HepG2 (cell line): ENCODE measurements around the gene ABHD1. TPM values are rescaled to one million over a fixed set of nuclear protein-coding genes. Genes with fewer than 3 reads are reported as not detected.
A peak's percentile ranks its signal among the peaks of the same experiment; 100 is the strongest.

Experiments used
- AHR ChIP-seq: IDR thresholded peaks from 2 replicates; pipeline ENCODE4 v1.6.1; 2018; ENCODE audit warnings: missing genetic modification reagents, missing compliant biosample characterization
- ARHGAP35 ChIP-seq: sonication (generic); formaldehyde crosslinking; IDR thresholded peaks from 2 replicates; pipeline ENCODE4 v1.9.0; 2022; ENCODE audit warnings: mild to moderate bottlenecking, inconsistent platforms, moderate library complexity, missing genetic modification reagents, borderline replicate concordance
- ELF3 ChIP-seq: IDR thresholded peaks from 2 replicates; pipeline ENCODE4 v1.6.1; 2016; ENCODE audit warnings: missing genetic modification reagents, missing compliant biosample characterization
- FOSL1 ChIP-seq: sonication (generic); formaldehyde crosslinking; IDR thresholded peaks from 2 replicates; pipeline ENCODE4 v1.9.0; 2021; ENCODE audit warnings: missing genetic modification reagents, borderline replicate concordance
- HCFC1 ChIP-seq: fragments of 150-350 bp; IDR thresholded peaks from 2 replicates; pipeline ENCODE4 v1.6.1; 2014; ENCODE audit warnings: low read depth, low read length
- HDAC1 ChIP-seq: sonication (generic); formaldehyde crosslinking; IDR thresholded peaks from 2 replicates; pipeline ENCODE4 v1.5.1; 2020; ENCODE audit warnings: mild to moderate bottlenecking, missing genetic modification reagents
- KAT2B ChIP-seq: fragments of 150-350 bp; IDR thresholded peaks from 2 replicates; pipeline ENCODE4 v1.6.1; 2014; ENCODE audit warnings: low read depth, low read length, borderline replicate concordance
- LCORL ChIP-seq, 2 experiments: fragments of 450-650 bp in 1 of 2; sonication (generic) in 1 of 2; formaldehyde crosslinking in 1 of 2; IDR thresholded peaks; 2 replicates each; pipeline versions ENCODE4 v1.5.0 to v1.6.1; 2017 to 2020; ENCODE audit warnings: antibody characterized with exemption in 1 of 2, missing genetic modification reagents in 1 of 2
- NFE2L2 ChIP-seq: fragments of 150-350 bp; IDR thresholded peaks from 2 replicates; pipeline ENCODE4 v1.6.1; 2014; ENCODE audit warnings: low read length
- NPAS2 ChIP-seq: sonication (generic); formaldehyde crosslinking; IDR thresholded peaks from 2 replicates; pipeline ENCODE4 v1.8.0; 2022; ENCODE audit warnings: mild to moderate bottlenecking, missing genetic modification reagents, borderline replicate concordance
- PCBP1 ChIP-seq: fragments of 200-400 bp; formaldehyde crosslinking; IDR thresholded peaks from 2 replicates; pipeline ENCODE4 v1.6.1; 2017; ENCODE audit warnings: mild to moderate bottlenecking, low read depth, low read length, borderline replicate concordance
- PCBP2 ChIP-seq: fragments of 200-400 bp; formaldehyde crosslinking; optimal IDR thresholded peaks from 2 replicates; pipeline ENCODE3; 2018; ENCODE audit warnings: low read length, low read depth; ENCODE audit not compliant: poor library complexity, severe bottlenecking
- RARG ChIP-seq: sonication (generic); formaldehyde crosslinking; IDR thresholded peaks from 2 replicates; pipeline ENCODE4 v1.4.0; 2020; ENCODE audit warnings: low read depth, mild to moderate bottlenecking, missing genetic modification reagents
- RNF2 ChIP-seq: fragments of 450-650 bp; conservative IDR thresholded peaks from 2 replicates; pipeline ENCODE4 v1.6.1; 2016; ENCODE audit warnings: low read depth
- SAP130 ChIP-seq: IDR thresholded peaks from 2 replicates; pipeline ENCODE4 v1.6.1; 2016; ENCODE audit warnings: low read depth
- ZFP37 ChIP-seq: sonication (generic); formaldehyde crosslinking; IDR thresholded peaks from 2 replicates; pipeline ENCODE4 v1.4.0; 2020; ENCODE audit warnings: missing genetic modification reagents, borderline replicate concordance
- ZFYVE20 ChIP-seq: sonication (generic); formaldehyde crosslinking; IDR thresholded peaks from 2 replicates; pipeline ENCODE4 v1.8.0; 2023; ENCODE audit warnings: low read depth, mild to moderate bottlenecking, moderate library complexity, missing genetic modification reagents, borderline replicate concordance
- ZMAT5 ChIP-seq: sonication (generic); formaldehyde crosslinking; IDR thresholded peaks from 2 replicates; pipeline ENCODE4 v1.5.0; 2020; ENCODE audit warnings: mild to moderate bottlenecking, low read depth, missing genetic modification reagents, borderline replicate concordance
- ZNF256 ChIP-seq: sonication (generic); formaldehyde crosslinking; conservative IDR thresholded peaks from 2 replicates; pipeline ENCODE4 v1.4.0; 2020; ENCODE audit warnings: missing genetic modification reagents
- ZNF3 ChIP-seq: IDR thresholded peaks from 2 replicates; pipeline ENCODE4 v1.7.0; 2017; ENCODE audit warnings: inconsistent platforms
- ZNF549 ChIP-seq: sonication (generic); formaldehyde crosslinking; IDR thresholded peaks from 2 replicates; pipeline ENCODE4 v1.5.0; 2020; ENCODE audit warnings: missing genetic modification reagents
- ZNF552 ChIP-seq: sonication (generic); formaldehyde crosslinking; IDR thresholded peaks from 2 replicates; pipeline ENCODE4 v1.9.0; 2022; ENCODE audit warnings: missing genetic modification reagents, mild to moderate bottlenecking, borderline replicate concordance
- ZNF639 ChIP-seq: conservative IDR thresholded peaks from 2 replicates; pipeline ENCODE4 v1.6.1; 2018; ENCODE audit warnings: missing genetic modification reagents
- ZNF780A ChIP-seq: sonication (generic); formaldehyde crosslinking; IDR thresholded peaks from 2 replicates; pipeline ENCODE4 v1.8.0; 2022; ENCODE audit warnings: mild to moderate bottlenecking, missing genetic modification reagents, moderate library complexity
- ZZZ3 ChIP-seq: sonication (generic); formaldehyde crosslinking; IDR thresholded peaks from 2 replicates; pipeline ENCODE4 v1.4.0; 2020; ENCODE audit warnings: missing genetic modification reagents, mild to moderate bottlenecking, borderline replicate concordance
- polyA plus RNA-seq, 8 experiments: library from polyadenylated mRNA; depleted of rRNA in 3 of 8; stranded (reverse) in 7 of 8; unstranded in 1 of 8; fragments of >200 nt; fragmentation: Illumina TruSeq in 4 of 8; extraction: Trizol in 4 of 8; gene quantifications; 2 replicates each; pipeline versions ENCODE4 v1.2.1 to v1.2.3, GENCODE V29; 2011 to 2016; ENCODE audit warnings: low read depth in 4 of 8, missing spikeins in 1 of 8, mixed read lengths in 1 of 8; ENCODE audit not compliant: insufficient read depth in 1 of 8
- total RNA-seq, 5 experiments: library from RNA; depleted of rRNA; stranded (reverse); fragments of >200 nt; fragmentation: Illumina TruSeq; extraction: Trizol; gene quantifications; 2 replicates each; pipeline ENCODE4 v1.2.3, GENCODE V29; 2016; ENCODE audit warnings: low read depth in 1 of 5
- TF ChIP-seq, protein P1 (sequence below): sonication (generic); formaldehyde crosslinking; IDR thresholded peaks from 2 replicates; pipeline ENCODE4 v1.5.0; 2020; ENCODE audit warnings: mild to moderate bottlenecking, missing genetic modification reagents
- TF ChIP-seq, protein P2 (sequence below): sonication (generic); formaldehyde crosslinking; IDR thresholded peaks from 2 replicates; pipeline ENCODE4 v1.5.0; 2020; ENCODE audit warnings: missing genetic modification reagents

ABHD1 gene
- total and polyA plus RNA-seq, 2 of the 13 experiments (the other 11 are each of a cell fraction or from before 2014, with no cell fraction given), result 0.04 to 0.81 TPM

DNA sequence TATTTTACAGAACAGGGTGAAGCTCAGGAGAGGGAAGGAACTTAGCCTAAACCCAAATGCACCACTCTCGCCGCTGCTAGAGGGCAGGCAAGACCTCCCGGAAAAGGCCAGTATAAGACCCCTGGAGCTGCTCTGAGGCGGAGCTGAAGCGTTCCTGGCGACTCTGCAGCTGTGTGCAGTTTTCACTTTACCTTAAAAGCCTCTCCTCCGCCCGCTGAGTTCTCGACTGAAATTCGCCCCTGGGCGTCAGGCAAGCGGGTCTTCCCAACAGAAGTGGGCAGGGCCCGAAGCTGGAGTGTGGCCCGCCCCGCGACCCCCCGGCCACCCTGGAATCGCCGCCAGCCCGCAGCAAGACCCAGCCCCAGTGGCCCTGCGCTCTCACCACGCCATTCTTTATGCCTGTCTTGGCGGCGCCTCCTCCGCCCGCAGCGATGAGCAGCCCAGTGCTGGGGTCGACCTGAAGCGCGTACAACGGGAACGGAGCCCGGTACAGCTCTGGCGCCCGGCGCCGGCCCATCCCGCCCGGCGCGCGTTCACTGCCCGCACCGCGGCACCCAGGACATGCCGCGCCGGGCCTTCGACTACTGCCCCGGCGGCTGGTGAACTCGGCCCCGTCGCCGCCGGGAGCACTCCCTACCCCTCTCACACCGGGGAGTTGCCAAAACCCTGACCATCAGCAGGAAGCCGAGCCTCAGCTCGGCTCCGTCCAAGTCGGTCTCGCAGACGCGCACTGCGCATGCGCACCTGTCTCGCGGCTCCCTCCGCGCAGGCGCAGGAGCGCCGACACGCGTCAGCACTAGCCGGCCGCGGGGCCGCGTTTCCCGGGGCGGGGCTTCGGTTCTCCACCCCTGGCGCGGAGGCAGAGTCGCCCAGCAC is 10.5 kb downstream of the ABHD1 start, which contains the start of gene PREB (continued):
- TF ChIP-seq NPAS2 (CRISPR knock-in tag), result no peak
- 0 out of 2 replicates have a peak, but pooled peaks have one; percentile 63 for TF ChIP-seq ZNF256 (CRISPR knock-in tag)
- TF ChIP-seq ZZZ3 (CRISPR knock-in tag), result no peak; the same call in 1 of the 2 replicates
- 0 out of 2 replicates have a peak, but pooled peaks have one; percentile 27 for TF ChIP-seq RNF2
- TF ChIP-seq AHR (CRISPR knock-in tag), result no peak
- no peak for TF ChIP-seq ZFP37
- TF ChIP-seq LCORL (IDR thresholded peaks at IDR 0.05), result no peak
- TF ChIP-seq LCORL (CRISPR knock-in tag; IDR thresholded peaks at IDR 0.05), result peak; percentile 42; the same call in 1 of the 2 replicates
- TF ChIP-seq KAT2B, result no peak
- TF ChIP-seq ZNF552, result peak; percentile 69; the same call in 1 of the 2 replicates
- TF ChIP-seq PCBP1, result no peak
- TF ChIP-seq, protein P1, sequence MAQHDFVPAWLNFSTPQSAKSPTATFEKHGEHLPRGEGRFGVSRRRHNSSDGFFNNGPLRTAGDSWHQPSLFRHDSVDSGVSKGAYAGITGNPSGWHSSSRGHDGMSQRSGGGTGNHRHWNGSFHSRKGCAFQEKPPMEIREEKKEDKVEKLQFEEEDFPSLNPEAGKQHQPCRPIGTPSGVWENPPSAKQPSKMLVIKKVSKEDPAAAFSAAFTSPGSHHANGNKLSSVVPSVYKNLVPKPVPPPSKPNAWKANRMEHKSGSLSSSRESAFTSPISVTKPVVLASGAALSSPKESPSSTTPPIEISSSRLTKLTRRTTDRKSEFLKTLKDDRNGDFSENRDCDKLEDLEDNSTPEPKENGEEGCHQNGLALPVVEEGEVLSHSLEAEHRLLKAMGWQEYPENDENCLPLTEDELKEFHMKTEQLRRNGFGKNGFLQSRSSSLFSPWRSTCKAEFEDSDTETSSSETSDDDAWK (CRISPR knock-in tag), result no peak
- TF ChIP-seq, protein P2, sequence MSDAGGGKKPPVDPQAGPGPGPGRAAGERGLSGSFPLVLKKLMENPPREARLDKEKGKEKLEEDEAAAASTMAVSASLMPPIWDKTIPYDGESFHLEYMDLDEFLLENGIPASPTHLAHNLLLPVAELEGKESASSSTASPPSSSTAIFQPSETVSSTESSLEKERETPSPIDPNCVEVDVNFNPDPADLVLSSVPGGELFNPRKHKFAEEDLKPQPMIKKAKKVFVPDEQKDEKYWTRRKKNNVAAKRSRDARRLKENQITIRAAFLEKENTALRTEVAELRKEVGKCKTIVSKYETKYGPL (CRISPR knock-in tag), result no peak
- peak; percentile 48 for TF ChIP-seq ELF3 (CRISPR knock-in tag)
- TF ChIP-seq ZNF3, result no peak
- peak; percentile 49; the same call in 1 of the 2 replicates for TF ChIP-seq HCFC1
- peak; percentile 72 for TF ChIP-seq SAP130 (CRISPR knock-in tag)
- TF ChIP-seq ZMAT5 (CRISPR knock-in tag), result no peak
- TF ChIP-seq HDAC1, result peak; percentile 55; the same call in 1 of the 2 replicates
- 0 out of 2 replicates have a peak, but pooled peaks have one; percentile 76 for TF ChIP-seq RARG (CRISPR knock-in tag)
- TF ChIP-seq PCBP2, result no peak
- no peak for TF ChIP-seq FOSL1 (CRISPR knock-in tag)
- TF ChIP-seq NFE2L2, result no peak
- no peak for TF ChIP-seq ZNF639 (CRISPR knock-in tag)
- no peak for TF ChIP-seq ZFYVE20 (CRISPR knock-in tag)
- TF ChIP-seq ARHGAP35 (CRISPR knock-in tag), result no peak; the same call in none of the 2 replicates
- TF ChIP-seq ZNF780A (CRISPR knock-in tag), result no peak
- TF ChIP-seq ZNF549, result no peak
